Parathyroid adenoma (tissue), 2 donors: Measurements from ENCODE around the gene MBNL2.
"Not testable (repeated sequence)": the region's sequence is repeated elsewhere in the genome, so short reads cannot be mapped to it uniquely, and the experiment has no call there.

Experiments used
- H2AFZ ChIP-seq: fragments of 300-600 bp; sonication (generic); one replicate; pipeline ENCODE4 v1.7.0; 2017; ENCODE audit warnings: antibody characterized with exemption, mild to moderate bottlenecking
- H3K27ac ChIP-seq: fragments of 300-600 bp; sonication (generic); one replicate; pipeline ENCODE4 v1.7.0; 2017
- H3K27me3 ChIP-seq: fragments of 300-600 bp; sonication (generic); one replicate; pipeline ENCODE4 v1.7.0; 2017; ENCODE audit warnings: low read length; ENCODE audit not compliant: control insufficient read depth, insufficient read depth
- H3K36me3 ChIP-seq: fragments of 300-600 bp; sonication (generic); one replicate; pipeline ENCODE4 v1.7.0; 2017; ENCODE audit warnings: low read length; ENCODE audit not compliant: control insufficient read depth, insufficient read depth
- H3K4me1 ChIP-seq: fragments of 300-600 bp; sonication (generic); one replicate; pipeline ENCODE4 v1.7.0; 2017; ENCODE audit warnings: control low read depth
- H3K4me2 ChIP-seq: fragments of 300-600 bp; sonication (generic); one replicate; pipeline ENCODE4 v1.7.0; 2017; ENCODE audit warnings: low read length
- H3K4me3 ChIP-seq: fragments of 300-600 bp; sonication (generic); one replicate; pipeline ENCODE4 v1.7.0; 2017; ENCODE audit warnings: low read depth, low read length
- H3K79me2 ChIP-seq: fragments of 300-600 bp; sonication (generic); one replicate; pipeline ENCODE4 v1.7.0; 2017; ENCODE audit warnings: control low read depth
- H3K9ac ChIP-seq: fragments of 300-600 bp; sonication (generic); one replicate; pipeline ENCODE4 v1.7.0; 2017; ENCODE audit warnings: mild to moderate bottlenecking
- H3K9me3 ChIP-seq: fragments of 300-600 bp; sonication (generic); one replicate; pipeline ENCODE4 v1.7.0; 2017; ENCODE audit warnings: low read length; ENCODE audit not compliant: control insufficient read depth
- TF ChIP-seq, protein P1 (sequence below): fragments of 300-600 bp; sonication (generic); IDR thresholded peaks from one replicate; pipeline ENCODE4 v1.7.0; 2017; ENCODE audit warnings: antibody characterized with exemption, mild to moderate bottlenecking
- donor health status: primary hyperparathyroidism.

Gene MBNL2

DNA sequence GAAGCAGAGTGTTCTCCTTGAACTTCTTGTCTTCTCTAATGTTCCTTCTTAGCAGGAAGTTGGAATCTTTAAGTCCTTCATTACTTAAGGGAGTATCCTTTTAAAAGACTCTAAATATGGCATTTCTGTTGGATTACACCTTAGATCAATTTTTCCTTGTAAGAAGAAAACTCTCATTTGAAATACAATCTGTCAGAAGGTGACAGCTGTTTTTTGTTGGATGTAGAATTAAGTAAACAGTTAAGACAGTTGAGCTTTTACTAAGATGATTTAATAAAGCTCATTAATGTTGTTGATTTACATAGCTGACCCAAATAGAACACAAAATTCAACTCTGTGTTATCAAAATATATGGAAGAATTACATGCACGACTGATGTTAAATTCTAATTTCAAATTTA lies 16.7 kb upstream of the MBNL2 start:
- no peak overlapping the region for H2AFZ ChIP-seq

DNA sequence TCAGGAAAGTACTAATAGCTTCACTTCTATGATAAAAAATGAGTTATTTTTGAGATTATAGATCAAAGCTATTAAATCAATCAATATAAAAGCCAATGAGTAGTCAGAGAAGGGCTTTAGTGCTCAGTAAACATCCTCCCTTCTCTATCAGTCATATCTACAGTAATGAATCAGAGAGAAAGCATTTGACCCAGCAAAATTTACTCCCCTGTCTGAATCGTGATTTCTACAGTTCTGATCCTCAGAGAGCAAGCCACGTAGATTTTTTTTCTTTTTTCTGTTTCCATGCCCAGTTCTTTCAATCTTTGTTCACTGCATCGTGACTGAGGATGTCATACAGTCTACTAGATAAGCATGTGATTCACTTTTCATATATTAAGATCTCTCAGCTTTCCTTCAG lies 16.2 kb upstream of the MBNL2 start:
- Histone ChIP-seq H3K27me3 (no peaks in the 10 kb centered on the region), H3K79me2 (no peaks in the 10 kb centered on the region), H2AFZ (no peak overlapping the region), H3K4me2 (no peak overlapping the region), H3K9me3 (no peaks in the 10 kb centered on the region), H3K4me3 (no peak overlapping the region), H3K4me1 (no peaks in the 10 kb centered on the region), H3K9ac (no peak overlapping the region), H3K36me3 (no peaks in the 10 kb centered on the region), H3K27ac (no peak overlapping the region)
- TF ChIP-seq, protein P1, sequence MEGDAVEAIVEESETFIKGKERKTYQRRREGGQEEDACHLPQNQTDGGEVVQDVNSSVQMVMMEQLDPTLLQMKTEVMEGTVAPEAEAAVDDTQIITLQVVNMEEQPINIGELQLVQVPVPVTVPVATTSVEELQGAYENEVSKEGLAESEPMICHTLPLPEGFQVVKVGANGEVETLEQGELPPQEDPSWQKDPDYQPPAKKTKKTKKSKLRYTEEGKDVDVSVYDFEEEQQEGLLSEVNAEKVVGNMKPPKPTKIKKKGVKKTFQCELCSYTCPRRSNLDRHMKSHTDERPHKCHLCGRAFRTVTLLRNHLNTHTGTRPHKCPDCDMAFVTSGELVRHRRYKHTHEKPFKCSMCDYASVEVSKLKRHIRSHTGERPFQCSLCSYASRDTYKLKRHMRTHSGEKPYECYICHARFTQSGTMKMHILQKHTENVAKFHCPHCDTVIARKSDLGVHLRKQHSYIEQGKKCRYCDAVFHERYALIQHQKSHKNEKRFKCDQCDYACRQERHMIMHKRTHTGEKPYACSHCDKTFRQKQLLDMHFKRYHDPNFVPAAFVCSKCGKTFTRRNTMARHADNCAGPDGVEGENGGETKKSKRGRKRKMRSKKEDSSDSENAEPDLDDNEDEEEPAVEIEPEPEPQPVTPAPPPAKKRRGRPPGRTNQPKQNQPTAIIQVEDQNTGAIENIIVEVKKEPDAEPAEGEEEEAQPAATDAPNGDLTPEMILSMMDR = no peak

More for the DNA sequence above, 16.7 kb upstream of the MBNL2 start:
- TF ChIP-seq, protein P1 = no peak
- no peak overlapping the region for H3K9ac ChIP-seq
- H3K4me2 ChIP-seq = no peak overlapping the region
- no peaks in the 10 kb centered on the region for H3K27me3 ChIP-seq
- H3K4me3 ChIP-seq = no peak overlapping the region
- no peaks in the 10 kb centered on the region for H3K79me2 ChIP-seq
- H3K9me3 ChIP-seq = no peaks in the 10 kb centered on the region
- H3K36me3 ChIP-seq = no peaks in the 10 kb centered on the region
- no peaks in the 10 kb centered on the region for H3K4me1 ChIP-seq
- no peak overlapping the region for H3K27ac ChIP-seq

DNA sequence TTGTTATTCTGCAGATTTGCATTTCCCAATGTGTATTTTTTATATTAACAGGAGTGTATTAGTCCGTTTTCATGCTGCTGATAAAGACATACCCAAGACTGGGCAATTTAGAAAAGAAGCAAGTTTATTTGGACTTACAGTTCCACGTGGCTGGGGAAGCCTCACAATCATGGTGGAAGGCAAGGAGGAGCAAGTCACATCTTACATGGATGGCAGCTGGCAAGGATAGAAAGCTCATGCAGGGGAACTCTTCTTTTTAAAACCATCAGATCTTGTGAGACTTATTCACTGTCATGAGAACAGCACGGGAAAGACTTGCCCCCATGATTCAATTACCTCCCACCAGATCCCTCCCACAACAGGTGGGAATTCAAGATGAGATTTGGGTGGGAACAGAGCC lies 14.9 kb upstream of the MBNL2 start:
- not testable (repeated sequence) for H3K4me3 ChIP-seq, H3K79me2 ChIP-seq, H3K36me3 ChIP-seq, H3K27ac ChIP-seq, H2AFZ ChIP-seq, H3K4me1 ChIP-seq, H3K4me2 ChIP-seq, H3K9ac ChIP-seq, H3K9me3 ChIP-seq, H3K27me3 ChIP-seq

DNA sequence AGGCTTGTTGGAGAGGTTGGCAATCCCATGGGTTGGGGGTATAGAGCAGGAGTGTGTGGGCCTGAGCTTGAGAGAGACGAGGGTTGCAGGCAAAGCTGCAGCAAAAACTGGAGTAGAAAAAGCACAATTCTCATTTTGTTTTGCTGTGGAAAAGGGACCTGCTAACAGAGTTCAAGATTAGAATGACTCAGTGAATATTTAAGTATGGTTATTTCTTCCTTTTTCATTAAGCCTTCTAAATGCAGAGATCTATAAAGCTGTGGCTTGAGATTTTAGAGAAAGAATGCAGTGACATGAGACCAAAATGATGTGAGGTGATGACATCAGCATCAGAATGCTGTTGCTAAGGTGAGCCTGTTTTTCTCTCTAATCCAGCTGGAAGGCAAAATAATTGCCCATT lies 10.8 kb upstream of the MBNL2 start:
- TF ChIP-seq, protein P1 = no peak
- no peaks in the 10 kb centered on the region for H3K36me3 ChIP-seq
- no peak overlapping the region for H2AFZ ChIP-seq
- H3K9me3 ChIP-seq = no peaks in the 10 kb centered on the region
- H3K4me1 ChIP-seq = no peaks in the 10 kb centered on the region
- no peaks in the 10 kb centered on the region for H3K27me3 ChIP-seq
- no peak overlapping the region for H3K4me2 ChIP-seq
- H3K27ac ChIP-seq = no peak overlapping the region
- H3K9ac ChIP-seq = no peak overlapping the region
- H3K79me2 ChIP-seq = no peaks in the 10 kb centered on the region
- H3K4me3 ChIP-seq = no peak overlapping the region

DNA sequence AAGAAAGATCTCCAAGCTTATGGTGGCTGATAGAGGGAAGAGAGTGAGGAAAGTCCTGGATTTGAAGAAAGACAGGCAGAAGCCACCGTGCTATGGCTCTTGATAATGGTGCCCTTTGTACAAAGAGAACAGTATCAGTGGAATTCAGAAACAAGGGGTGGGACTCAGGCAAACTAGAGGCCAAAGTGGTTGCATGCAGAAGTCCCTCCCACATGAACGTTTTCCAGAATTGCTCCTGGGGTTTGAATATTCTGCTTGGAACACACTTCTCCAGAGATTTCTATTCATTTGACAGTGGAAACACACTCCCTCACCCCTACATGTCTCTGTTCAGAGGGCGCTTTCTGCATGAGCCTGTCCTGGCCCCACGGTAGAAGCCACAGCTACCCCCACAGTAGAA lies 10.1 kb upstream of the MBNL2 start:
- TF ChIP-seq, protein P1 = no peak
- Histone ChIP-seq H3K36me3 (no peaks in the 10 kb centered on the region), H3K4me2 (no peak overlapping the region), H3K9me3 (no peaks in the 10 kb centered on the region), H3K9ac (no peak overlapping the region), H2AFZ (no peak overlapping the region), H3K4me1 (no peaks in the 10 kb centered on the region), H3K4me3 (no peak overlapping the region), H3K79me2 (no peaks in the 10 kb centered on the region), H3K27me3 (no peaks in the 10 kb centered on the region), H3K27ac (no peak overlapping the region)
